ENCODE data around the gene SSTR3. TPM values are rescaled to one million over a fixed set of nuclear protein-coding genes. Genes with fewer than 3 reads are reported as not detected.

SSTR3 gene
- total RNA-seq, 1 donor from 2014 or later = not detected

- Mint-ChIP-seq H3K4me1 (ENCODE audit: low read depth, unreplicated experiment) (peaks cover under 1% of the 10 kb centered on the region), H3K4me3 (ENCODE audit: unreplicated experiment) (no peak overlapping the region), H3K9me3 (ENCODE audit: unreplicated experiment) (no peaks in the 10 kb centered on the region), H3K27ac (ENCODE audit: unreplicated experiment) (no peak overlapping the region), H3K27me3 (ENCODE audit: low read depth, unreplicated experiment) (peaks cover 39% of the 10 kb centered on the region), H3K36me3 (ENCODE audit: low read depth, unreplicated experiment) (no peaks in the 10 kb centered on the region)
- Histone ChIP-seq H3K79me2 (ENCODE audit: insufficient read depth, low read length) (no peaks in the 10 kb centered on the region), H2AFZ (ENCODE audit: low read depth, low read length) (no peak overlapping the region), H3K27me3 (ENCODE audit: insufficient read depth, low read length) (peaks cover 8% of the 10 kb centered on the region), H3K36me3 (ENCODE audit: insufficient read depth, low read length) (no peaks in the 10 kb centered on the region), H3K9ac (ENCODE audit: low read length) (no peak overlapping the region), H3K9me3 (ENCODE audit: insufficient read depth, low read depth, low read length) (no peaks in the 10 kb centered on the region), H3K27ac (ENCODE audit: low read depth, low read length) (no peak overlapping the region), H3K4me2 (ENCODE audit: low read length) (no peak overlapping the region), H3K4me1 (ENCODE audit: insufficient read depth, low read length) (no peaks in the 10 kb centered on the region), H4K20me1 (ENCODE audit: insufficient read depth, low read length) (no peaks in the 10 kb centered on the region), H3K4me3 (ENCODE audit: insufficient read depth, low read depth, low read length) (no peak overlapping the region)
- no peak for FAIRE-seq
- no peak for DNase-seq (ENCODE audit: low read depth)
- no peak for TF ChIP-seq CTCF (IDR thresholded peaks at IDR 0.05; ENCODE audit: insufficient read depth, low read depth, low read length)
- no peak for TF ChIP-seq EZH2 (IDR thresholded peaks at IDR 0.05; ENCODE audit: insufficient read depth, low read length)
Observed at GRCh38 chr22:37206841-37207821, 5.1 kb downstream of the SSTR3 start.

- Histone ChIP-seq H3K4me2 (ENCODE audit: low read length) (no peak overlapping the region), H3K4me3 (ENCODE audit: insufficient read depth, low read depth, low read length) (no peak overlapping the region), H2AFZ (ENCODE audit: low read depth, low read length) (no peak overlapping the region), H3K4me1 (ENCODE audit: insufficient read depth, low read length) (no peaks in the 10 kb centered on the region), H3K36me3 (ENCODE audit: insufficient read depth, low read length) (no peaks in the 10 kb centered on the region), H3K9me3 (ENCODE audit: insufficient read depth, low read depth, low read length) (no peaks in the 10 kb centered on the region), H4K20me1 (ENCODE audit: insufficient read depth, low read length) (no peaks in the 10 kb centered on the region), H3K27ac (ENCODE audit: low read depth, low read length) (no peak overlapping the region), H3K27me3 (ENCODE audit: insufficient read depth, low read length) (peaks cover 8% of the 10 kb centered on the region), H3K9ac (ENCODE audit: low read length) (no peak overlapping the region), H3K79me2 (ENCODE audit: insufficient read depth, low read length) (no peaks in the 10 kb centered on the region)
- DNase-seq (ENCODE audit: low read depth) (no peak), FAIRE-seq (no peak)
- no peaks in the 10 kb centered on the region for H3K4me1 Mint-ChIP-seq (ENCODE audit: low read depth, unreplicated experiment)
- H3K4me3 Mint-ChIP-seq (ENCODE audit: unreplicated experiment) = no peak overlapping the region
- peaks cover 35% of the 10 kb centered on the region for H3K27me3 Mint-ChIP-seq (ENCODE audit: low read depth, unreplicated experiment)
- no peaks in the 10 kb centered on the region for H3K36me3 Mint-ChIP-seq (ENCODE audit: low read depth, unreplicated experiment)
- no peak overlapping the region for H3K27ac Mint-ChIP-seq (ENCODE audit: unreplicated experiment)
- TF ChIP-seq CTCF (IDR thresholded peaks at IDR 0.05; ENCODE audit: insufficient read depth, low read depth, low read length) (no peak), EZH2 (IDR thresholded peaks at IDR 0.05; ENCODE audit: insufficient read depth, low read length) (no peak)
- no peaks in the 10 kb centered on the region for H3K9me3 Mint-ChIP-seq (ENCODE audit: unreplicated experiment)
Observed at GRCh38 chr22:37206118-37206840, 6.0 kb downstream of the SSTR3 start.
